Measurements from ENCODE around the gene SLN. TPM values are rescaled to one million over a fixed set of nuclear protein-coding genes. Genes with fewer than 3 reads are reported as not detected.
A peak's percentile ranks its signal among the peaks of the same experiment; 100 is the strongest.

SLN gene
- total RNA-seq, 1 experiment from 2014 or later = 1.9 TPM

DNA sequence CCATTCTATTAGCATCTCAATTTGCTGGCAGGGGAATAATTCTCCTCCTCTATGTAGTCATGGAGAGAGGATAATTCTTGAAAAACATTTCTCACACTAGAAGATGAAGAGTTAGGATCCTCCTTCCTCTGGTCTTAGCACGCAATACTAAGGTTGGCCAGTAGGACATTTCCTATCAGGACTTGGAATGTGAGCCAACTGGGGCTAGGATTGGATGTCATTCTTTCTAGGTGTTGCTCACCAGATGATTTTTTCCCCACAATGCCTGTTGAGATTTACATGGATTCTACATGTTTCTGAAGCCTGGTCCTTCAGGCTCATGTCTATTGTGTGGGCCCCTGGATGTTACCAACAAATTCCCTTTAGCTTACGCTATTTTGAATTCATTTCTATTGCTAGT, 28.0 kb downstream of the SLN start:
- DNase-seq (ENCODE audit: low spot score) = peak; percentile 14

- no peak for DNase-seq (ENCODE audit: low spot score)
Measured at GRCh38 chr11:107683061-107683460, 28.8 kb downstream of the SLN start.

DNA sequence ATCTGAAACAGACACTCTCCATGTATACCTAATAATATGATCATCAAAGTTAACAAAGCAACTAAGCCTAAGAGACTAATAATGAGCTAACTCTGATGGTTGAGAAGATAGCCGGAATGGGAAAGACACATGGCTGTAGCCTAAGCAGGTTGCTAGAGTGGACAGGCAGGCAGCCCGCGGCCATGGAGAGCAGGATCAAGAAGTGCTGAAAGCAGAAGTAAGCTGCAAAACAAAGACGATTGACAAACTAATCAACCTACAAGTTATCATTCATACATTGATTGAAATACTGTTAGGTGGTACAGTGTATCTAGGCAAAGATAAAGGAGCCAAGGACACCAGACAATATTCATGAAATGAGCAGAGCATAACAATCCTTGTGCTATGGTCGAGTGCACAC, 29.3 kb downstream of the SLN start:
- DNase-seq (ENCODE audit: low spot score) = no peak

DNA sequence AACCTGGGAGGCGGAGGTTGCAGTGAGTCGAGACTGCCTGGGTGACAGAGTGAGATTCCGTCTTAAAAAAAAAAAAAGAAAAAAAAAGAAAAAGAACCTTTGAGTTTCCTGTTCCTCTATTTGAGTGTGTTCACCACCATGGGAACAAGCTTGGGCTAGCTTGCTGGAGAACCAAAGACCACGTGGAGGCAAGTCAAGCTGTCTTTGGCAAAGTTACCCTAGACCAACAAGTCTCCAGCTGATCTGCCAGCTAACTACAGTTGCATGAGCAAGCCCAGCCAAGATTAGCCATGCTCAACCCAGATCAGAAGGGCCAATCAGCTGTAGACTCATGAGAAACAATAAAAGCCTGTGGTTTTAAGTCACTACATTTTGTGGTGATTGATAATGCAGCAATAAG, 29.7 kb downstream of the SLN start:
- no peak for DNase-seq (ENCODE audit: low spot score)

- DNase-seq (ENCODE audit: low spot score) = no peak
Measured at GRCh38 chr11:107679255-107680024, 32.4 kb downstream of the SLN start.

GRCh38 chr11:107678632-107678971, 33.3 kb downstream of the SLN start:
- DNase-seq (ENCODE audit: low spot score) = no peak

- DNase-seq (ENCODE audit: low spot score) = no peak
Measured at GRCh38 chr11:107677924-107678631, 33.8 kb downstream of the SLN start.

DNA sequence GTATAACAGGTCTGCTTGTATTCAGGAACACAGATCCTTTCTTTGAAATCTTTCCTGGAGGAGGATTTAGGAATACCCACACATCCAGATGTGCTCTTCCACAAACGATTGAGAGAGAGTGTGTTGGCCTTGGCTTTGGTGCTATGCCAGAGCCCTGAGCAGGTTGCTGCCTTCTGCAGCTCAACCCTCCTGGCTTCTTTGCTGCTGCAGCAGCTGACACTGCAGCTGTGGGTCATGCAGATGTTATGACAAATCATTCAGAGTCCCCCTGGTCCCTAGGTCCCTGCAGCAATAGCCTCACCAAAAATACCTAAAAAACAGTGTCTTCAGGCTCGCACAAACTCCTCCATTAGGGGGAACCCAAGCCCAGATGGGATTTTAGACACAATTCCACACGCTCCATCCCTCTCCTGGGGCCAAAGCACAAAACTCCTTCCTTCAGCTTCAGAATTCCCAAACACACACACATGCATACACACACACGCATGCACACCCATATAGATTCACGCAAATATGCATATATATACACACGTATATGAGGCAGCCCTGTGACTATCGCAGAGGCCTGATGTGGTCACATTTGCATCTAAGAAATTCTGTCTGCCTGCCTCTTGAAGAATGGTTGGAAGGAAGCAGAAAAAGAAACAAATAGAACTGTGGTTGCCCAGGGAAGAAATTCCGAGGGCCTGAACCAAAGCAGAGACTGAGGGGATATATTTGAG, 35.4 kb downstream of the SLN start:
- no peak for DNase-seq (ENCODE audit: low spot score)

DNA sequence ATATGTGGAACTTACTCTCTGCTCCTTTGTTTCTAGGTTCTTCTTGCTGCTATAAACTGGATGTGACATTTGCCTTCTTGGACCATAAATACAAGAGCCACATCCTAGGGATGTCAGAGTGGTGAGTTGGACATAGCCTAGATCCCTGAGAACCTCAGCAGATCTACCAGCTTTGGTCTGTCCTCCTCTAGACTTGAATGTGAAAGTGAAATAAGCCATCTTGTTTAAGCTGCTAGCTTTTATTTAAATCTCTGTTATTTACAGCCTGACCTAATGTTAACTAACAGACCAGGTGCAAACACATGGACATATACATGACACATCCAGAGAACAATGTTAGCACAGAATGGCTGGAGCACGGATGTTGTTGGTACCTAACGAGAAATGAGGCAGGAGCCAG, 36.0 kb downstream of the SLN start:
- DNase-seq (ENCODE audit: low spot score) = no peak

DNA sequence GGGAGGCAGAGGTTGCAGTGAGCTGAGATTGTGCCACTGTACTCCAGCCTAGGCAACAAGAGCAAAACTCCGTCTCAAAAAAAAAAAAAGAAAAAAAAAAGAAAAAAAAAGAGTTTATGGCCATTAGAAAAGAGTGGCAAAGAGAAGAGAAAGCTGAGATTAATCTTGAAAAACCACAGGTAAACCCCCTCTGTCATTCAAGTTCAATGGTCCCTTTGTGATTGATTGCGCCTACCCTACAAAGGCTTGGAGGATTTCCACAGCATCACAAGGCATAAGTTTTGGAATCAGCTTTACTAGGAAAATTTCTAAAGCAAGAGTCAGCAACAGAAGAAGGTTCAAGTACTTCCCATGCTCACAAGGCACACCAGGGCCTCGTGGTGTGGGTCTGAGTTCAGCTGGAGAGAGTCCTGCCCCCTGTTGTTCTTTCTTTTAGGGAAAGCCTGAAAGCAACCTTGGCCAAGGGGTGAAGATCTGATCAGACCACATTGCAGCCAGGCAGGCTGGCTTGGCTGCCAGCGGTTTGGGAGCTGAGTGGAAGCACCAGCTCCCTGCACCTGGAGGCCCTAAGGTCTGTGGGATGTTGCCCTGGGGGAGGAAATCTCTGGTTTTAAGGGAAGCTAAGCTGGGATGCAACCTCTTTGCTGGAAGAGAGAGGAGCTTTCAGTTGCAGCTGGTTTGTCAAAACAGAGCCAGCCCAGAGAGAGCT, 41.8 kb downstream of the SLN start:
- no peak for DNase-seq (ENCODE audit: low spot score)

DNA sequence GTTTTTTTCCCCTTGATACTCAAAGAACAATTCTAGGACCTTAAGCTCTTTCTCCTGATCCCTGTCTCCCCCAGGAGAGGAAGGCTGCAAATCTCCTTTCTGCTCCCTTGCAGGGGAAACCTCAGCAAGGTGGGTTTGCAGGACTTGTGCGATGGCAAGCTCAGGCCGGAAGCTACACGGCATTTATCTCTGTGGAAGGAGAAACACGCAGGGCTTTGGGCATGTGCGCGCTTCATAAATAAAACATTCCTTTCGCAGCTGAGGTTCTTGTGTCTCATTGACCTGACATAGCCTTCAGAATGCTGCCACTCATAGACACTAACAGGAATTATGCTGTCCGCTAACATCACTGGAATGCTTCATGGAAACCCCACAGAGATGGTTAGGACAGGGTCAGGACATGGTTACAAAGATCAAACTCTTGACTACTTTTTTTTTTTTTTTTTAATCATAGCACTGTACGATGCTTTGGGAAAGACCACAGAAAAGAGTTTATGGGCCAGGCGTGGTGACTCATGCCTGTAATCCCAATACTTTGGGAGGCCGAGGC, 42.6 kb downstream of the SLN start:
- no peak for DNase-seq (ENCODE audit: low spot score)

DNA sequence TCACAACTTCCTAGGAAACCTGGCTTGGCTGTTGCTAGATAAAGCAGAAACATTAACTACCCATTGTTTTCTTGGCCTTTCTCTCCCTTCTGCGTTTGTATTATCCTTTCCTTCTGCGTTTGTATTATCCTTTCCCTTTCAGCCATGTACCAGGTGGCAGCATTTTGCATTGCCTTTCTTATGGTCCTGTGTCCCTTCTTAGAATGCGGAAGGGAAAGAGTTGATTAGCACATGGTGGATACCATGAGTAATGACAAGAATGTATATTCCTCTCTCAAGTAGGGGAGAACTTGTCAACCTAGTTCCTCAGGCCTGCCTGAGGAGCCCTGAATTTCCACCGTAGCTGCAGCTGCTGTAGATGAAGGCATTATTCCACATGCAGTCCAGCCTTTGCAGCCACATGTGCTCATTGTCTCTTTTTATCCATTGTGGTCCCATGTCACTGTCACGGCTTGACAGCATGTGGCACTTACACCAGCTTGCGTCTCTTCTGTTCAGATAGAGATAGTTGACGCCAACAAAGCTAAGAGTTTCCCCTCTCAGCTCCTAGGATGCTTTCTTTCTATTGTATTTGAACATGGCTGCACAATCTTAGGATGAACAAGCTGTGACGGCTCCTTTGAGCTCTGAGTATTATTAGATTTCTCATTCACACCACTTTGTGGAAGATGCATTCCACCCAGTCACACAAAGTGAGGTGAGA, 44.8 kb downstream of the SLN start:
- DNase-seq (ENCODE audit: low spot score) = no peak

DNA sequence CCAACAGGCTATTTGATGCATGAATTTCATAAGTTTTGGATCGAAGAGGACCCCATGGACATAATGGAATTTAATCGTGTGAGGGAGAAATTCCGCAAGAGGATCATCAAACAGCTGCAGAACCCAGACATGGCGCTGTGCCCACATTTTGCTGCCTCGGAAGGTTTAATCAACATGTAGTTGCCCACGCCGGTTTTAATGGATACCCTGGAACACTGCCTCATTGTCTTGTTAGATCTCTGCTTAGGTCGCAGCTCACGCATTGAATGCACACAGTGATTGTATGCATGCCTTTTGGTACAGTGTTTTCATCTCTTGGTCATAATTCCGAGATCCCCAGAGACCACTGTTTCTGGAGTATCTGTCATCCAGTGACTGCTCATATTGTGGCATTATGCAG, 46.8 kb downstream of the SLN start:
- no peak for DNase-seq (ENCODE audit: low spot score)

DNA sequence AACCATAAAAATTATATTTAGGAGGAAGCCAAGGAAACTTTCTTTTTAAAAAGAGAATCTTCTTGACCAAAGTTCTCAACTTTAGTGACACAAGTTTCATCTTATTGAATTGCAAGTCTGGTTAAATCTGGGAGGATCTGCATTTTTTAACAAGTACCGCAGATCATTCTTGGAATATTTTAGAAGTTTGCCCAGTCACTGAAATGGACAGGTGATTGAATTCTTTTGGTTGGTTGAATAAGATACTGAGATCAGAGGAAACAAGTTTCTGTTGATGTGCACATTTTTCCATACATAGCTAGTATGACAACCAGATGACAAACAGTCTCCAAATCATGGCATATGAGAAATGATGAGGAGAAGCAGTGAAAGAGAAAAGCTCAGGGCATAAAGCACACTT, 50.2 kb downstream of the SLN start:
- no peak for DNase-seq (ENCODE audit: low spot score)

GRCh38 chr11:107660066-107660465, 51.8 kb downstream of the SLN start:
- DNase-seq (ENCODE audit: low spot score) = no peak

DNA sequence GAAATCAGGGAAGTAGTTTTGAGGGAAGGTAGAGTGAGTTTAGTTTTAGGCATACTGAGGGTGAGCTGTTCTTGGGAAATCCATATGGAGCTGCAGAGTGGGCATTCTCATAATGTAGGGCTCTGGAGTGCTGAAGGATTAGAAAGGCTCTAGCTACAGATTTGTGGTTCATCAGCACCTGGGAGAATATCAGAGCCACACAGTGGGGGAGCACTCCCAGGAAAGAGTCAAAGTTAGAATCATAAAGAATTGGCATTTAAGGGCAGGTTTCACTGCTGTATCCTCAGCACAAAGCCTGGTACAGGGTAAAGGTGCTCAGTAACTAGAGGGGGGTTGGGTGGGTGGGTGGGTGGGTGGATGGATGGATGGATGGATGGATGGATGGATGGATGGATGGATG, 52.5 kb downstream of the SLN start:
- no peak for DNase-seq (ENCODE audit: low spot score)

Other genes with a start within 250 kb of the SLN start
- gene ALKBH8, start 146.3 kb downstream of the SLN start, total RNA-seq (2014; rRNA removed; shearing (Covaris generic)) = 7.9 and 12.6 TPM in 2 replicates
- gene ELMOD1, start 120.9 kb downstream of the SLN start, total RNA-seq (2014; rRNA removed; shearing (Covaris generic)) = 3.3 and 3.9 TPM in 2 replicates
- 32.3 and 33.1 TPM in 2 replicates for gene SLC35F2, start 146.7 kb upstream of the SLN start, total RNA-seq (2014; rRNA removed; shearing (Covaris generic))
- gene RAB39A, start 216.4 kb upstream of the SLN start, total RNA-seq (2014; rRNA removed; shearing (Covaris generic)) = 0.92 and 1.4 TPM in 2 replicates

All from H4 (cell line).